Testis (tissue), 5 donors: ENCODE measurements around the gene TMIE. TPM values are rescaled to one million over a fixed set of nuclear protein-coding genes. Genes with fewer than 3 reads are reported as not detected.

Source experiments
- DNase-seq: peaks from one replicate; pipeline ENCODE4 v3.0.0-alpha.2; 2019
- H3K27ac ChIP-seq, 2 donors: fragments of 200-600 bp; sonication (generic); one replicate each; pipeline ENCODE4 v1.5.1; 2019
- H3K27me3 ChIP-seq: fragments of 200-600 bp; sonication (generic); one replicate; pipeline ENCODE4 v1.5.1; 2019
- H3K36me3 ChIP-seq: fragments of 200-600 bp; sonication (generic); one replicate; pipeline ENCODE4 v1.5.1; 2017; ENCODE audit warnings: low read depth; ENCODE audit errors: missing control alignments
- H3K4me1 ChIP-seq: fragments of 200-600 bp; sonication (generic); one replicate; pipeline ENCODE4 v1.5.1; 2019
- H3K4me3 ChIP-seq, 2 donors: fragments of 200-600 bp; sonication (generic); one replicate each; pipeline ENCODE4 v1.5.1; 2017 to 2019
- H3K9me3 ChIP-seq: fragments of 200-600 bp; sonication (generic); one replicate; pipeline ENCODE4 v1.5.1; 2017
- POLR2A ChIP-seq: fragments of 450-650 bp; IDR thresholded peaks from one replicate; pipeline ENCODE4 v1.6.1; 2017; ENCODE audit warnings: antibody characterized with exemption, mild to moderate bottlenecking, moderate library complexity
- WGBS, 2 donors: methylation state at CpG; one replicate each; pipeline ENCODE4 v1.1.5; 2018; 5-methylcytosine and 5-hydroxymethylcytosine counted together
- intact Hi-C: fragments of 100-400 bp; cut with DNase I; formaldehyde crosslinking; loops from one replicate; pipeline ENCODE4 v1.15.1; 2023; ENCODE audit warnings: low total_unique reads
- long read RNA-seq, 2 donors: transcript quantifications; one replicate each; lab custom pipeline, GENCODE V29; 2026
- polyA plus RNA-seq: library from polyadenylated mRNA; stranded (reverse); fragments of 350-450 nt; fragmentation: Illumina TruSeq; extraction: RNeasy Lipid Tissue Mini Kit (QIAGEN cat#74804); gene quantifications from one replicate; pipeline ENCODE4 v1.2.3, GENCODE V29; 2014; ENCODE audit warnings: low read depth, low replicate concordance; ENCODE audit not compliant: insufficient read depth
- total RNA-seq, 2 donors: library from RNA; depleted of rRNA; stranded (reverse); fragments of >200 nt; gene quantifications; one replicate each; pipeline ENCODE4 v1.2.3, GENCODE V29; 2016
- TF ChIP-seq, protein P1 (sequence below), 3 experiments: fragments of 450-650 bp in 2 of 3; fragments of 200-600 bp in 1 of 3; sonication (generic) in 1 of 3; IDR thresholded peaks; one replicate each; pipeline ENCODE4 v1.5.1; 2016 to 2019; ENCODE audit warnings: antibody characterized with exemption in 3 of 3, mild to moderate bottlenecking in 2 of 3, moderate library complexity in 1 of 3

TMIE gene, protein sequence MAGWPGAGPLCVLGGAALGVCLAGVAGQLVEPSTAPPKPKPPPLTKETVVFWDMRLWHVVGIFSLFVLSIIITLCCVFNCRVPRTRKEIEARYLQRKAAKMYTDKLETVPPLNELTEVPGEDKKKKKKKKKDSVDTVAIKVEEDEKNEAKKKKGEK
- total RNA-seq: 1 to 10 TPM; 1.5 to 2.3 TPM
- 1.8 TPM for polyA plus RNA-seq
- long read RNA-seq, donor 1: 0 reads
- long read RNA-seq, donor 2: 0 reads

GRCh38 chr3:46701181-46701939, at the start of gene TMIE:
Gene TMIE, plus strand, starts transcription at chr3:46701392. Its CDS starts 96 bp downstream, at chr3:46701488.
- H3K9me3 ChIP-seq: no peaks in the 10 kb centered on the region
- intact Hi-C loops: loop anchor here (5.0 kb wide), 1 partner anchor 201 kb away; no protein-coding TSS in a partner anchor
- H3K36me3 ChIP-seq: no peaks in the 10 kb centered on the region
- no peak for DNase-seq
- peak within 1 kb of the TSS; percentile 21 to 31 for H3K4me3 ChIP-seq
- H3K27me3 ChIP-seq: no peaks in the 10 kb centered on the region
- TF ChIP-seq, protein P1, sequence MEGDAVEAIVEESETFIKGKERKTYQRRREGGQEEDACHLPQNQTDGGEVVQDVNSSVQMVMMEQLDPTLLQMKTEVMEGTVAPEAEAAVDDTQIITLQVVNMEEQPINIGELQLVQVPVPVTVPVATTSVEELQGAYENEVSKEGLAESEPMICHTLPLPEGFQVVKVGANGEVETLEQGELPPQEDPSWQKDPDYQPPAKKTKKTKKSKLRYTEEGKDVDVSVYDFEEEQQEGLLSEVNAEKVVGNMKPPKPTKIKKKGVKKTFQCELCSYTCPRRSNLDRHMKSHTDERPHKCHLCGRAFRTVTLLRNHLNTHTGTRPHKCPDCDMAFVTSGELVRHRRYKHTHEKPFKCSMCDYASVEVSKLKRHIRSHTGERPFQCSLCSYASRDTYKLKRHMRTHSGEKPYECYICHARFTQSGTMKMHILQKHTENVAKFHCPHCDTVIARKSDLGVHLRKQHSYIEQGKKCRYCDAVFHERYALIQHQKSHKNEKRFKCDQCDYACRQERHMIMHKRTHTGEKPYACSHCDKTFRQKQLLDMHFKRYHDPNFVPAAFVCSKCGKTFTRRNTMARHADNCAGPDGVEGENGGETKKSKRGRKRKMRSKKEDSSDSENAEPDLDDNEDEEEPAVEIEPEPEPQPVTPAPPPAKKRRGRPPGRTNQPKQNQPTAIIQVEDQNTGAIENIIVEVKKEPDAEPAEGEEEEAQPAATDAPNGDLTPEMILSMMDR (IDR thresholded peaks at IDR 0.05): no peak
- no peak for TF ChIP-seq POLR2A
- H3K27ac ChIP-seq: no peak within 1 kb of the TSS
- WGBS, 2 donors: 8 to 60% methylated on average over 1 to 37 of the region's 51 CpGs
- H3K4me1 ChIP-seq: peaks cover 33% of the 10 kb centered on the region

- no peaks in the 10 kb centered on the region for H3K36me3 ChIP-seq
- H3K27me3 ChIP-seq: no peaks in the 10 kb centered on the region
- H3K4me3 ChIP-seq: no peak overlapping the region
- TF ChIP-seq POLR2A: no peak
- TF ChIP-seq, protein P1 (IDR thresholded peaks at IDR 0.05): no peak
- 70 to 84% methylated on average over 6 of the region's 6 CpGs for WGBS, 2 donors
- H3K4me1 ChIP-seq: no peaks in the 10 kb centered on the region
- H3K27ac ChIP-seq: no peak overlapping the region
- DNase-seq: no peak
- no peaks in the 10 kb centered on the region for H3K9me3 ChIP-seq
- intact Hi-C loops: no loop called here
Measured at GRCh38 chr3:46655271-46655670, 45.9 kb upstream of the TMIE start.

DNA sequence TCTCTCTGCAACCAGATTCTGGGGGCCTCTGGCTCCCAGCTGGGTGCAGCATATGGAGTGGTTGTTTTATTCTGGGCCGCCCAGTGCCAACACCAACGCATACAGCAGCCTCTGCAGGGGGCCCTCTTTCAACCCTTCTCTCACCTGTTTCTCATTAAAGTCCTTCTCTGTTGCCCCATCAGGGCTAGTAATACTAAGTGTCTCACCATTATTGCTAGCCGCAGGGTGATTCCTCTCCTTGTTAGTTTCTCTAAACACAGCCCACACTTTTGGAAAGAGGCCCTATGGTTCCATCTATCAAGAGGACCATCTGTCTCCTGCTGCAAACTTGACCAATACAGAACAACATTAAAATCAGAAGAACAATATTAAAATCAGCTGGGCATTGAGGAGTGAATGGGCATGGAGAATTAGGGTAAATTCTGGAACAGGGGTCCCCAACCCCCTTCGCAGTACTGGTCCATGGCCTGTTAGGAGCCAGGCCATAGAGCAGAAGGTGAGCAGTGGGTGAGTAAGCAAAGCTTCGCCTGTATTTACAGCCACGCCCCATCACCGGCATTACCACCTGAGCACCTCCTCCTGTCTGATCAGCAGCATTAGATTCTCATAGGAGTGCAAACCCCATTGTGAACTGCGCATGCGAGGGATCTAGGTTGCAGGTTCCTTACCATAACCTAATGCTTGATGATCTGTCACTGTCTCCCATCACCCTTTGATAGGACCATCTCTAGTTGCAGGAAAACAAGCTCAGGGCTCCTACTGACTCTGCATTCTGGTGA, 44.2 kb upstream of the TMIE start:
- no peaks in the 10 kb centered on the region for H3K27me3 ChIP-seq
- H3K9me3 ChIP-seq: no peaks in the 10 kb centered on the region
- no peak overlapping the region for H3K27ac ChIP-seq
- no peaks in the 10 kb centered on the region for H3K4me1 ChIP-seq
- H3K36me3 ChIP-seq: no peaks in the 10 kb centered on the region
- H3K4me3 ChIP-seq: no peak overlapping the region
- TF ChIP-seq, protein P1 (IDR thresholded peaks at IDR 0.05): no peak
- no peak for TF ChIP-seq POLR2A
- intact Hi-C loops: no loop called here
- DNase-seq: no peak
- WGBS, 2 donors: 91 to 94% methylated on average over 9 of the region's 9 CpGs

- Histone ChIP-seq H3K27me3 (no peaks in the 10 kb centered on the region), H3K9me3 (no peaks in the 10 kb centered on the region), H3K4me1 (no peaks in the 10 kb centered on the region), H3K36me3 (no peaks in the 10 kb centered on the region), H3K4me3 (no peak overlapping the region), H3K27ac (no peak overlapping the region)
- intact Hi-C loops: no loop called here
- 93 to 95% methylated on average over 8 of the region's 8 CpGs for WGBS, 2 donors
- no peak for DNase-seq
- TF ChIP-seq, protein P1 (IDR thresholded peaks at IDR 0.05): no peak
- no peak for TF ChIP-seq POLR2A
Measured at GRCh38 chr3:46659285-46659684, 41.9 kb upstream of the TMIE start.
